PC-3 (cell line): ENCODE measurements around the gene UHMK1.

Experiments
- EZH2 ChIP-seq: fragments of 300-600 bp; sonication (generic); IDR thresholded peaks from one replicate; pipeline ENCODE4 v1.6.1; 2017; ENCODE audit warnings: antibody characterized with exemption, mild to moderate bottlenecking, low read length; ENCODE audit not compliant: unreplicated experiment
- EZH2phosphoT487 ChIP-seq: fragments of 300-600 bp; sonication (generic); IDR thresholded peaks from 2 replicates; pipeline ENCODE4 v1.6.1; 2018; ENCODE audit warnings: mild to moderate bottlenecking, antibody characterized with exemption, low read length, borderline replicate concordance
- TF ChIP-seq, protein P1 (sequence below): fragments of 300-600 bp; sonication (generic); conservative IDR thresholded peaks from 2 replicates; pipeline ENCODE4 v1.5.1; 2017; ENCODE audit warnings: antibody characterized with exemption, low read depth, mild to moderate bottlenecking, low read length

DNA sequence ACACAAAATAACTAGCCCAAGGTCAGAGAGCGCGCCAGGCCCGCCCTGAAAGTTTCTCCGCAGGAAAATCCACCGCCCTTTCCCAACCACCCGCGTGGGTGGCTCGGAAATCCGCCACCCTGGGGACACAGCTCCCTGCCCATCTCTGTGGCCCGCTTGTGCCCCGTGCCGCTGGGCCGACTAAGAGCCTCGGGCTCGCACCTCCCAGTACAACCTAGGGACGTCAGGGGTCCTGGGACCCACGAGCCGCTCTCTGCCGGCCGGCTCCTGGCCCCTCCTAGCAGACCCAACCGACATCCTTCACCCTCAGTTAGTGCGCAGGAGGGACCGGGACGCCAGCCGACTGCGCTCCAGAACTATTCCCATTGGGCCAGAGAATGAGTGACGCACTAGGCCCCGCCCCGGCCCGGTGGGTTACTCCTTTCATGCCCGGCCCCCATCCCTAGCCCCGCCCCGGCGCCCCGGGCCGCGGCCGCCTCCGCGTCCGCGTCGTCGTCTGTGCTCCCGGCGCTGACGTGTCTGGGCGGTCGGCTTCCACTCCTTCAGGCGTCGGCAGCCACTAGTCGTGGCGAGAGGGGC, 63.5 kb downstream of the UHMK1 start:
- TF ChIP-seq, protein P1, sequence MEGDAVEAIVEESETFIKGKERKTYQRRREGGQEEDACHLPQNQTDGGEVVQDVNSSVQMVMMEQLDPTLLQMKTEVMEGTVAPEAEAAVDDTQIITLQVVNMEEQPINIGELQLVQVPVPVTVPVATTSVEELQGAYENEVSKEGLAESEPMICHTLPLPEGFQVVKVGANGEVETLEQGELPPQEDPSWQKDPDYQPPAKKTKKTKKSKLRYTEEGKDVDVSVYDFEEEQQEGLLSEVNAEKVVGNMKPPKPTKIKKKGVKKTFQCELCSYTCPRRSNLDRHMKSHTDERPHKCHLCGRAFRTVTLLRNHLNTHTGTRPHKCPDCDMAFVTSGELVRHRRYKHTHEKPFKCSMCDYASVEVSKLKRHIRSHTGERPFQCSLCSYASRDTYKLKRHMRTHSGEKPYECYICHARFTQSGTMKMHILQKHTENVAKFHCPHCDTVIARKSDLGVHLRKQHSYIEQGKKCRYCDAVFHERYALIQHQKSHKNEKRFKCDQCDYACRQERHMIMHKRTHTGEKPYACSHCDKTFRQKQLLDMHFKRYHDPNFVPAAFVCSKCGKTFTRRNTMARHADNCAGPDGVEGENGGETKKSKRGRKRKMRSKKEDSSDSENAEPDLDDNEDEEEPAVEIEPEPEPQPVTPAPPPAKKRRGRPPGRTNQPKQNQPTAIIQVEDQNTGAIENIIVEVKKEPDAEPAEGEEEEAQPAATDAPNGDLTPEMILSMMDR = no peak
- TF ChIP-seq EZH2 (no peak), EZH2phosphoT487 (no peak)
